PC-9 (cell line): ENCODE data around the gene TMEM273. TPM values are rescaled to one million over a fixed set of nuclear protein-coding genes. Genes with fewer than 3 reads are reported as not detected.

Source experiments
- BruUV-seq: library from RNA; stranded (reverse); fragments of 400-500 nt; replicated peaks from 2 replicates; lab custom pipeline; 2021; lab: Mats Ljungman, UMichigan
- CTCF ChIA-PET: fragments of 300-600 bp; sonication (Branson Sonifier 250); formaldehyde crosslinking; loops from one replicate; lab custom pipeline; 2022; ENCODE audit warnings: antibody characterized with exemption; lab: Charles Lee
- POLR2A ChIA-PET: fragments of 300-600 bp; sonication (Branson Sonifier 250); formaldehyde crosslinking; loops from one replicate; lab custom pipeline; 2022; ENCODE audit warnings: antibody characterized with exemption; ENCODE audit not compliant: unreplicated experiment; lab: Charles Lee
- DNase-seq, 2 experiments: peaks; one replicate each; pipeline versions ENCODE4 v3.0.0 to v3.0.0-alpha.2; 2015 to 2022; ENCODE audit warnings: mixed read lengths in 1 of 2
- H2AFZ ChIP-seq: fragments of 200-600 bp; sonication (generic); 2 replicates; pipeline ENCODE4 v1.8.1; 2017; ENCODE audit warnings: antibody characterized with exemption
- H3F3A ChIP-seq: fragments of 200-600 bp; sonication (generic); 2 replicates; pipeline ENCODE4 v1.8.1; 2017; ENCODE audit warnings: antibody characterized with exemption, mild to moderate bottlenecking, low read depth; ENCODE audit not compliant: insufficient read depth
- H3K27ac ChIP-seq: fragments of 200-600 bp; sonication (generic); 2 replicates; pipeline ENCODE4 v1.6.1; 2016; ENCODE audit warnings: mixed run types
- H3K27me3 ChIP-seq: fragments of 200-600 bp; sonication (generic); 2 replicates; pipeline ENCODE4 v1.6.1; 2016; ENCODE audit warnings: low read depth, mixed run types; ENCODE audit not compliant: insufficient read depth
- H3K36me3 ChIP-seq: fragments of 200-600 bp; sonication (generic); 2 replicates; pipeline ENCODE4 v1.6.1; 2016; ENCODE audit warnings: low read depth, mixed run types
- H3K4me1 ChIP-seq: fragments of 200-600 bp; sonication (generic); replicated peaks from 2 replicates; pipeline ENCODE4 v1.6.1; 2016; ENCODE audit warnings: mixed run types; ENCODE audit not compliant: insufficient read depth
- H3K4me2 ChIP-seq: fragments of 200-600 bp; sonication (generic); 2 replicates; pipeline ENCODE4 v1.6.1; 2017; ENCODE audit warnings: mixed run types
- H3K4me3 ChIP-seq: fragments of 200-600 bp; sonication (generic); 2 replicates; pipeline ENCODE4 v1.6.1; 2016; ENCODE audit warnings: mixed run types
- H3K79me2 ChIP-seq: fragments of 200-600 bp; sonication (generic); 2 replicates; pipeline ENCODE4 v1.6.1; 2017; ENCODE audit warnings: low read depth, mixed run types
- H3K9me2 ChIP-seq: fragments of 200-600 bp; sonication (generic); 2 replicates; pipeline ENCODE4 v1.8.1; 2017; ENCODE audit warnings: mild to moderate bottlenecking; ENCODE audit not compliant: insufficient read depth
- H3K9me3 ChIP-seq: fragments of 200-600 bp; sonication (generic); 2 replicates; pipeline ENCODE4 v1.8.1; 2016; ENCODE audit warnings: low read depth; ENCODE audit not compliant: insufficient read depth
- H4K20me1 ChIP-seq: fragments of 200-600 bp; sonication (generic); 2 replicates; pipeline ENCODE4 v1.8.1; 2017; ENCODE audit not compliant: insufficient read depth
- CTCF ChIP-seq: fragments of 200-600 bp; sonication (generic); conservative IDR thresholded peaks from 2 replicates; pipeline ENCODE4 v1.6.1; 2017; ENCODE audit warnings: mixed run types, antibody characterized with exemption, mild to moderate bottlenecking, moderate library complexity
- EZH2 ChIP-seq: fragments of 200-600 bp; sonication (generic); IDR thresholded peaks from 2 replicates; pipeline ENCODE4 v1.8.0; 2017; ENCODE audit warnings: antibody characterized with exemption, low read depth
- intact Hi-C: fragments of 100-400 bp; cut with micrococcal nuclease; formaldehyde crosslinking; loops from one replicate; pipeline ENCODE4 v1.10.0; 2022; ENCODE audit not compliant: unreplicated experiment
- total RNA-seq: library from RNA; stranded (reverse); gene quantifications from 2 replicates; pipeline ENCODE4 v1.2.3, GENCODE V29; 2021

TMEM273 gene
- total RNA-seq, 1 experiment from 2014 or later: 0.26 TPM

- no TSS peak for BruUV-seq
- Histone ChIP-seq H3K27ac (no peak overlapping the region), H3F3A (no peaks in the 10 kb centered on the region), H3K4me3 (no peak overlapping the region), H3K4me1 (no peaks in the 10 kb centered on the region), H4K20me1 (no peaks in the 10 kb centered on the region), H3K36me3 (no peaks in the 10 kb centered on the region), H3K79me2 (no peaks in the 10 kb centered on the region), H3K9me2 (no peaks in the 10 kb centered on the region), H2AFZ (no peak overlapping the region), H3K9me3 (no peaks in the 10 kb centered on the region), H3K4me2 (no peak overlapping the region), H3K27me3 (peaks cover 75% of the 10 kb centered on the region)
- intact Hi-C loops: no loop called here
- CTCF ChIA-PET: no interaction called here
- TF ChIP-seq EZH2: no peak
- no peak for TF ChIP-seq CTCF
- no peak for DNase-seq
- POLR2A ChIA-PET: no interaction called here
Observed at GRCh38 chr10:49132362-49132737, 55.8 kb downstream of the TMEM273 start.

GRCh38 chr10:49131507-49132361, 56.5 kb downstream of the TMEM273 start:
- no peak for TF ChIP-seq CTCF
- TF ChIP-seq EZH2: no peak
- Histone ChIP-seq H3K79me2 (no peaks in the 10 kb centered on the region), H3K27ac (no peak overlapping the region), H3K4me1 (no peaks in the 10 kb centered on the region), H3K4me3 (no peak overlapping the region), H3F3A (no peaks in the 10 kb centered on the region), H3K9me2 (no peaks in the 10 kb centered on the region), H3K9me3 (no peaks in the 10 kb centered on the region), H2AFZ (no peak overlapping the region), H3K36me3 (no peaks in the 10 kb centered on the region), H3K4me2 (no peak overlapping the region), H3K27me3 (peaks cover 75% of the 10 kb centered on the region), H4K20me1 (no peaks in the 10 kb centered on the region)
- POLR2A ChIA-PET: no interaction called here
- CTCF ChIA-PET: no interaction called here
- BruUV-seq: no TSS peak
- DNase-seq: peak in 1 of 2 experiments; percentile 6
- intact Hi-C loops: no loop called here

- Histone ChIP-seq H3K27ac (no peak overlapping the region), H3K4me2 (no peak overlapping the region), H3K36me3 (no peaks in the 10 kb centered on the region), H4K20me1 (no peaks in the 10 kb centered on the region), H3K4me1 (no peaks in the 10 kb centered on the region), H3K79me2 (no peaks in the 10 kb centered on the region), H3K9me2 (no peaks in the 10 kb centered on the region), H3F3A (no peaks in the 10 kb centered on the region), H3K4me3 (no peak overlapping the region), H3K9me3 (no peaks in the 10 kb centered on the region), H3K27me3 (peaks cover 60% of the 10 kb centered on the region), H2AFZ (no peak overlapping the region)
- CTCF ChIA-PET: interaction anchor here (0.6 kb wide), 1 partner anchor 473 kb away, joined by 3 read pairs; no protein-coding TSS in a partner anchor
- intact Hi-C loops: no loop called here
- POLR2A ChIA-PET: interaction anchor here (0.6 kb wide), 1 partner anchor 278 kb away, joined by 7 read pairs; no protein-coding TSS in a partner anchor
- no peak for DNase-seq
- BruUV-seq: no TSS peak
- TF ChIP-seq CTCF (no peak), EZH2 (no peak)
Observed at GRCh38 chr10:49129376-49129775, 58.8 kb downstream of the TMEM273 start.
